HepG2 (cell line): Measurements from ENCODE around the gene GRIN3A. TPM values are rescaled to one million over a fixed set of nuclear protein-coding genes. Genes with fewer than 3 reads are reported as not detected.

Source experiments
- DPF2 ChIP-seq: sonication (generic); formaldehyde crosslinking; IDR thresholded peaks from 2 replicates; pipeline ENCODE4 v1.4.0; 2020; ENCODE audit warnings: mild to moderate bottlenecking, low read depth, missing genetic modification reagents, borderline replicate concordance
- ERF ChIP-seq: IDR thresholded peaks from 2 replicates; pipeline ENCODE4 v1.6.1; 2018; ENCODE audit warnings: missing biosample characterization, missing genetic modification reagents
- GABPB1 ChIP-seq: IDR thresholded peaks from 2 replicates; pipeline ENCODE4 v1.6.1; 2016; ENCODE audit warnings: mild to moderate bottlenecking, missing genetic modification reagents, moderate library complexity, missing compliant biosample characterization
- HOXA5 ChIP-seq: sonication (generic); formaldehyde crosslinking; IDR thresholded peaks from 2 replicates; pipeline ENCODE4 v1.4.0; 2020; ENCODE audit warnings: missing genetic modification reagents
- KAT7 ChIP-seq: IDR thresholded peaks from 2 replicates; pipeline ENCODE4 v1.6.1; 2018; ENCODE audit warnings: borderline replicate concordance, missing compliant biosample characterization
- KLF12 ChIP-seq: sonication (generic); formaldehyde crosslinking; IDR thresholded peaks from 2 replicates; pipeline ENCODE4 v1.4.0; 2020; ENCODE audit warnings: missing genetic modification reagents, borderline replicate concordance
- LCORL ChIP-seq, 2 experiments: fragments of 450-650 bp in 1 of 2; sonication (generic) in 1 of 2; formaldehyde crosslinking in 1 of 2; IDR thresholded peaks; 2 replicates each; pipeline versions ENCODE4 v1.5.0 to v1.6.1; 2017 to 2020; ENCODE audit warnings: antibody characterized with exemption in 1 of 2, missing genetic modification reagents in 1 of 2
- NFE2L1 ChIP-seq: sonication (generic); formaldehyde crosslinking; IDR thresholded peaks from 2 replicates; pipeline ENCODE4 v1.4.0; 2020; ENCODE audit warnings: missing genetic modification reagents, mild to moderate bottlenecking, borderline replicate concordance
- NFYC ChIP-seq: IDR thresholded peaks from 2 replicates; pipeline ENCODE4 v1.6.1; 2016; ENCODE audit warnings: missing genetic modification reagents, missing compliant biosample characterization
- NONO ChIP-seq, 2 experiments: fragments of 450-650 bp in 1 of 2; sonication (generic) in 1 of 2; formaldehyde crosslinking in 1 of 2; IDR thresholded peaks in 1 of 2; conservative IDR thresholded peaks in 1 of 2; 2 replicates each; pipeline versions ENCODE4 v1.6.1 to v1.8.0; 2017 to 2022; ENCODE audit warnings: mild to moderate bottlenecking in 1 of 2, missing genetic modification reagents in 1 of 2, moderate library complexity in 1 of 2
- NR3C1 ChIP-seq: sonication (generic); formaldehyde crosslinking; IDR thresholded peaks from 2 replicates; pipeline ENCODE4 v1.4.0; 2020; ENCODE audit warnings: missing genetic modification reagents
- ONECUT2 ChIP-seq: sonication (generic); formaldehyde crosslinking; IDR thresholded peaks from 2 replicates; pipeline ENCODE4 v1.4.0; 2020; ENCODE audit warnings: missing genetic modification reagents
- ZBTB20 ChIP-seq: sonication (generic); formaldehyde crosslinking; IDR thresholded peaks from 2 replicates; pipeline ENCODE4 v1.8.1; 2023; ENCODE audit warnings: missing genetic modification reagents, low read depth, mild to moderate bottlenecking, borderline replicate concordance
- ZFP37 ChIP-seq: sonication (generic); formaldehyde crosslinking; IDR thresholded peaks from 2 replicates; pipeline ENCODE4 v1.4.0; 2020; ENCODE audit warnings: missing genetic modification reagents, borderline replicate concordance
- ZKSCAN8 ChIP-seq: IDR thresholded peaks from 2 replicates; pipeline ENCODE4 v1.6.1; 2016; ENCODE audit warnings: borderline replicate concordance, missing genetic modification reagents, missing compliant biosample characterization
- ZNF281 ChIP-seq: sonication (generic); formaldehyde crosslinking; IDR thresholded peaks from 2 replicates; pipeline ENCODE4 v1.4.0; 2020; ENCODE audit warnings: missing genetic modification reagents, borderline replicate concordance
- ZNF282 ChIP-seq: fragments of 450-650 bp; IDR thresholded peaks from 2 replicates; pipeline ENCODE4 v1.6.1; 2018; ENCODE audit not compliant: partially characterized antibody
- ZNF350 ChIP-seq: sonication (generic); formaldehyde crosslinking; IDR thresholded peaks from 2 replicates; pipeline ENCODE4 v1.4.0; 2020; ENCODE audit warnings: mild to moderate bottlenecking, low read depth, missing genetic modification reagents, borderline replicate concordance
- ZNF451 ChIP-seq: sonication (generic); formaldehyde crosslinking; IDR thresholded peaks from 2 replicates; pipeline ENCODE4 v1.5.0; 2020; ENCODE audit warnings: mild to moderate bottlenecking, missing genetic modification reagents
- ZNF547 ChIP-seq: sonication (generic); formaldehyde crosslinking; IDR thresholded peaks from 2 replicates; pipeline ENCODE4 v1.5.1; 2020; ENCODE audit warnings: mild to moderate bottlenecking, missing genetic modification reagents
- ZNF605 ChIP-seq: sonication (generic); formaldehyde crosslinking; IDR thresholded peaks from 2 replicates; pipeline ENCODE4 v1.8.0; 2022; ENCODE audit warnings: mild to moderate bottlenecking, missing genetic modification reagents
- ZNF746 ChIP-seq: sonication (generic); formaldehyde crosslinking; IDR thresholded peaks from 2 replicates; pipeline ENCODE4 v1.8.0; 2022; ENCODE audit warnings: mild to moderate bottlenecking, missing genetic modification reagents
- ZNF788 ChIP-seq: sonication (generic); formaldehyde crosslinking; IDR thresholded peaks from 2 replicates; pipeline ENCODE4 v1.5.0; 2020; ENCODE audit warnings: mild to moderate bottlenecking, missing genetic modification reagents, borderline replicate concordance
- polyA plus RNA-seq, 8 experiments: library from polyadenylated mRNA; depleted of rRNA in 3 of 8; stranded (reverse) in 7 of 8; unstranded in 1 of 8; fragments of >200 nt; fragmentation: Illumina TruSeq in 4 of 8; extraction: Trizol in 4 of 8; gene quantifications; 2 replicates each; pipeline versions ENCODE4 v1.2.1 to v1.2.3, GENCODE V29; 2011 to 2016; ENCODE audit warnings: low read depth in 4 of 8, missing spikeins in 1 of 8, mixed read lengths in 1 of 8; ENCODE audit not compliant: insufficient read depth in 1 of 8
- total RNA-seq, 5 experiments: library from RNA; depleted of rRNA; stranded (reverse); fragments of >200 nt; fragmentation: Illumina TruSeq; extraction: Trizol; gene quantifications; 2 replicates each; pipeline ENCODE4 v1.2.3, GENCODE V29; 2016; ENCODE audit warnings: low read depth in 1 of 5
- TF ChIP-seq, protein P1 (sequence below): sonication (generic); formaldehyde crosslinking; IDR thresholded peaks from 2 replicates; pipeline ENCODE4 v1.4.0; 2020; ENCODE audit warnings: low read depth, mild to moderate bottlenecking, missing genetic modification reagents
- TF ChIP-seq, protein P2 (sequence below): sonication (generic); formaldehyde crosslinking; IDR thresholded peaks from 2 replicates; pipeline ENCODE4 v1.8.0; 2023; ENCODE audit warnings: mild to moderate bottlenecking, missing genetic modification reagents

Gene GRIN3A
- total and polyA plus RNA-seq, 2 of the 13 experiments (the other 11 are each of a cell fraction or from before 2014, with no cell fraction given) = not detected

- TF ChIP-seq ZNF282 (no peak), KAT7 (no peak), LCORL (IDR thresholded peaks at IDR 0.05) (no peak), LCORL (CRISPR knock-in tag; IDR thresholded peaks at IDR 0.05) (no peak), ZFP37 (no peak; the same call in 1 of the 2 replicates), ZNF451 (CRISPR knock-in tag) (no peak), ZNF547 (peak; percentile 47), ZKSCAN8 (CRISPR knock-in tag) (no peak), ZNF788 (no peak), ONECUT2 (CRISPR knock-in tag) (no peak), ZNF350 (CRISPR knock-in tag) (peak; percentile 85), GABPB1 (CRISPR knock-in tag) (peak; percentile 99), NONO (IDR thresholded peaks at IDR 0.05) (no peak), NONO (CRISPR knock-in tag; conservative IDR thresholded peaks at IDR 0.05) (no peak), DPF2 (no peak), ERF (CRISPR knock-in tag) (peak; percentile 81), ZNF605 (CRISPR knock-in tag) (peak; percentile 75), NFE2L1 (CRISPR knock-in tag) (no peak), KLF12 (CRISPR knock-in tag) (no peak), ZBTB20 (CRISPR knock-in tag) (peak; percentile 67; the same call in 1 of the 2 replicates), NR3C1 (no peak), ZNF746 (no peak), ZNF281 (no peak), NFYC (CRISPR knock-in tag) (peak; percentile 86), HOXA5 (CRISPR knock-in tag) (no peak)
- TF ChIP-seq, protein P1, sequence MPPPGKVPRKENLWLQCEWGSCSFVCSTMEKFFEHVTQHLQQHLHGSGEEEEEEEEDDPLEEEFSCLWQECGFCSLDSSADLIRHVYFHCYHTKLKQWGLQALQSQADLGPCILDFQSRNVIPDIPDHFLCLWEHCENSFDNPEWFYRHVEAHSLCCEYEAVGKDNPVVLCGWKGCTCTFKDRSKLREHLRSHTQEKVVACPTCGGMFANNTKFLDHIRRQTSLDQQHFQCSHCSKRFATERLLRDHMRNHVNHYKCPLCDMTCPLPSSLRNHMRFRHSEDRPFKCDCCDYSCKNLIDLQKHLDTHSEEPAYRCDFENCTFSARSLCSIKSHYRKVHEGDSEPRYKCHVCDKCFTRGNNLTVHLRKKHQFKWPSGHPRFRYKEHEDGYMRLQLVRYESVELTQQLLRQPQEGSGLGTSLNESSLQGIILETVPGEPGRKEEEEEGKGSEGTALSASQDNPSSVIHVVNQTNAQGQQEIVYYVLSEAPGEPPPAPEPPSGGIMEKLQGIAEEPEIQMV = no peak
- TF ChIP-seq, protein P2, sequence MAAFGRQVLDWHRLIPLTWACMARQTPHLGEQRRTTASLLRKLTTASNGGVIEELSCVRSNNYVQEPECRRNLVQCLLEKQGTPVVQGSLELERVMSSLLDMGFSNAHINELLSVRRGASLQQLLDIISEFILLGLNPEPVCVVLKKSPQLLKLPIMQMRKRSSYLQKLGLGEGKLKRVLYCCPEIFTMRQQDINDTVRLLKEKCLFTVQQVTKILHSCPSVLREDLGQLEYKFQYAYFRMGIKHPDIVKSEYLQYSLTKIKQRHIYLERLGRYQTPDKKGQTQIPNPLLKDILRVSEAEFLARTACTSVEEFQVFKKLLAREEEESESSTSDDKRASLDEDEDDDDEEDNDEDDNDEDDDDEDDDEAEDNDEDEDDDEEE (CRISPR knock-in tag) = no peak
These were observed 204.9 kb downstream of the GRIN3A start, which contains the start of gene RNF20 (continued) for GRCh38 chr9:101533334-101534204.
